GM18520 (cell line): ENCODE results near the gene FHAD1.
A peak's percentile ranks its signal among the peaks of the same experiment; 100 is the strongest.

Experiments used
- ATAC-seq: cut with Tn5 transposase; IDR thresholded peaks from one replicate; pipeline ENCODE4 v1.9.1; 2021; ENCODE audit not compliant: unreplicated experiment

Gene FHAD1

GRCh38 chr1:15343729-15344128 lies 96.7 kb downstream of the FHAD1 start:
- no peak for ATAC-seq

- no peak for ATAC-seq
Measured at GRCh38 chr1:15344380-15344779, 97.4 kb downstream of the FHAD1 start.

- no peak for ATAC-seq
Measured at GRCh38 chr1:15344800-15345704, 98.0 kb downstream of the FHAD1 start.

GRCh38 chr1:15345705-15346345 lies 98.8 kb downstream of the FHAD1 start:
- peak; percentile 41 for ATAC-seq

- ATAC-seq: no peak
Measured at GRCh38 chr1:15346346-15347030, 99.5 kb downstream of the FHAD1 start.

GRCh38 chr1:15347182-15347581 lies 100.2 kb downstream of the FHAD1 start:
- no peak for ATAC-seq

GRCh38 chr1:15348648-15349047 lies 101.6 kb downstream of the FHAD1 start:
- ATAC-seq: no peak

GRCh38 chr1:15349133-15349532 lies 102.1 kb downstream of the FHAD1 start:
- no peak for ATAC-seq

GRCh38 chr1:15350151-15350550 lies 103.1 kb downstream of the FHAD1 start:
- no peak for ATAC-seq

- ATAC-seq: no peak
Measured at GRCh38 chr1:15350551-15351200, 103.7 kb downstream of the FHAD1 start.

GRCh38 chr1:15351310-15351709 lies 104.3 kb downstream of the FHAD1 start:
- no peak for ATAC-seq

- ATAC-seq: no peak
Measured at GRCh38 chr1:15352128-15352957, 105.3 kb downstream of the FHAD1 start.

- ATAC-seq: no peak
Measured at GRCh38 chr1:15353839-15354579, 107.0 kb downstream of the FHAD1 start.

- no peak for ATAC-seq
Measured at GRCh38 chr1:15354580-15354965, 107.5 kb downstream of the FHAD1 start.

GRCh38 chr1:15355968-15356625 lies 109.1 kb downstream of the FHAD1 start:
- ATAC-seq: no peak

- no peak for ATAC-seq
Measured at GRCh38 chr1:15357612-15358207, 110.7 kb downstream of the FHAD1 start.

GRCh38 chr1:15358565-15359133 lies 111.6 kb downstream of the FHAD1 start:
- ATAC-seq: no peak

GRCh38 chr1:15360700-15361099 lies 113.7 kb downstream of the FHAD1 start:
- no peak for ATAC-seq
